ENCODE measurements around the gene RBM3.
"Not testable (repeated sequence)": the region's sequence is repeated elsewhere in the genome, so short reads cannot be mapped to it uniquely, and the experiment has no call there.

The RBM3 gene

GRCh38 chrX:48574270-48575266 is at the start of gene RBM3:
RBM3 (plus strand) TSS chrX:48574484; CDS start chrX:48575181, 697 bp downstream.
- peak; percentile 92 for DNase-seq (ENCODE audit: low spot score)

GRCh38 chrX:48525853-48526252 is 48.4 kb upstream of the RBM3 start:
- not testable (repeated sequence) for DNase-seq (ENCODE audit: low spot score)

- no peak for DNase-seq (ENCODE audit: low spot score)
Measured at GRCh38 chrX:48530736-48531135, 43.5 kb upstream of the RBM3 start.

- no peak for DNase-seq (ENCODE audit: low spot score)
Measured at GRCh38 chrX:48531358-48531959, 42.8 kb upstream of the RBM3 start.

GRCh38 chrX:48532161-48532560 is 42.1 kb upstream of the RBM3 start:
- DNase-seq (ENCODE audit: low spot score): no peak

GRCh38 chrX:48533165-48533564 is 41.1 kb upstream of the RBM3 start:
- DNase-seq (ENCODE audit: low spot score): no peak

- no peak for DNase-seq (ENCODE audit: low spot score)
Measured at GRCh38 chrX:48538641-48539344, 35.5 kb upstream of the RBM3 start.

- peak; percentile 94 for DNase-seq (ENCODE audit: low spot score)
Measured at GRCh38 chrX:48539345-48540027, 34.8 kb upstream of the RBM3 start, which contains the start of gene TBC1D25. TBC1D25 (plus strand) TSS chrX:48539714; CDS start chrX:48539798, 84 bp downstream.

- no peak for DNase-seq (ENCODE audit: low spot score)
Measured at GRCh38 chrX:48540028-48540375, 34.3 kb upstream of the RBM3 start.

- no peak for DNase-seq (ENCODE audit: low spot score)
Measured at GRCh38 chrX:48540480-48540879, 33.8 kb upstream of the RBM3 start.

- DNase-seq (ENCODE audit: low spot score): no peak
Measured at GRCh38 chrX:48541140-48541814, 33.0 kb upstream of the RBM3 start.

- DNase-seq (ENCODE audit: low spot score): no peak
Measured at GRCh38 chrX:48548871-48549270, 25.4 kb upstream of the RBM3 start.

- not testable (repeated sequence) for DNase-seq (ENCODE audit: low spot score)
Measured at GRCh38 chrX:48555731-48556325, 18.5 kb upstream of the RBM3 start.

GRCh38 chrX:48558271-48558670 is 16.0 kb upstream of the RBM3 start:
- DNase-seq (ENCODE audit: low spot score): no peak

- DNase-seq (ENCODE audit: low spot score): no peak
Measured at GRCh38 chrX:48559636-48560035, 14.6 kb upstream of the RBM3 start.

- no peak for DNase-seq (ENCODE audit: low spot score)
Measured at GRCh38 chrX:48560056-48560455, 14.2 kb upstream of the RBM3 start.

GRCh38 chrX:48560681-48561080 is 13.6 kb upstream of the RBM3 start:
- DNase-seq (ENCODE audit: low spot score): no peak

- no peak for DNase-seq (ENCODE audit: low spot score)
Measured at GRCh38 chrX:48569958-48570357, 4.3 kb upstream of the RBM3 start.

- DNase-seq (ENCODE audit: low spot score): no peak
Measured at GRCh38 chrX:48573690-48574269, 504 bp upstream of the RBM3 start.

GRCh38 chrX:48575642-48576041 is 1.4 kb downstream of the RBM3 start:
- no peak for DNase-seq (ENCODE audit: low spot score)

GRCh38 chrX:48576108-48576507 is 1.8 kb downstream of the RBM3 start:
- DNase-seq (ENCODE audit: low spot score): no peak

Data from left forelimb (tissue), 1 donor.